Neural progenitor cell (in vitro differentiated cells): ENCODE measurements around the gene KDELR1. TPM values are rescaled to one million over a fixed set of nuclear protein-coding genes. Genes with fewer than 3 reads are reported as not detected.

Source experiments
- DNase-seq: peaks from one replicate; pipeline ENCODE4 v3.0.0-alpha.2; 2016; ENCODE audit warnings: low spot score
- H2AFZ ChIP-seq: fragments of 200-600 bp; sonication (generic); replicated peaks from 2 replicates; pipeline ENCODE4 v1.6.1; 2016; ENCODE audit warnings: antibody characterized with exemption
- H3F3A ChIP-seq: fragments of 200-600 bp; sonication (generic); 2 replicates; pipeline ENCODE4 v1.6.1; 2016; ENCODE audit warnings: antibody characterized with exemption, low read depth
- H3K27ac ChIP-seq: fragments of 200-600 bp; sonication (generic); 2 replicates; pipeline ENCODE4 v1.5.1; 2016; ENCODE audit warnings: mild to moderate bottlenecking
- H3K27me3 ChIP-seq: fragments of 200-600 bp; sonication (generic); 2 replicates; pipeline ENCODE4 v1.6.1; 2016; ENCODE audit warnings: mild to moderate bottlenecking, moderate library complexity
- H3K36me3 ChIP-seq: fragments of 200-600 bp; sonication (generic); 2 replicates; pipeline ENCODE4 v1.5.1; 2016
- H3K4me1 ChIP-seq: fragments of 200-600 bp; sonication (generic); 2 replicates; pipeline ENCODE4 v1.6.1; 2016; ENCODE audit warnings: mixed run types
- H3K4me2 ChIP-seq: fragments of 200-600 bp; sonication (generic); 2 replicates; pipeline ENCODE4 v1.6.1; 2016
- H3K4me3 ChIP-seq: fragments of 200-600 bp; sonication (generic); 2 replicates; pipeline ENCODE4 v1.5.1; 2016
- H3K79me2 ChIP-seq: fragments of 200-600 bp; sonication (generic); 2 replicates; pipeline ENCODE4 v1.6.1; 2016; ENCODE audit warnings: low read depth
- H3K9ac ChIP-seq: fragments of 200-600 bp; sonication (generic); 2 replicates; pipeline ENCODE4 v1.6.1; 2016
- H3K9me3 ChIP-seq: fragments of 200-600 bp; sonication (generic); 2 replicates; pipeline ENCODE4 v1.5.1; 2016; ENCODE audit warnings: low read depth
- H4K20me1 ChIP-seq: fragments of 200-600 bp; sonication (generic); 2 replicates; pipeline ENCODE4 v1.6.1; 2016; ENCODE audit warnings: low read depth
- H3K27ac Mint-ChIP-seq: 3 replicates; pipeline ENCODE4 v1.8.0; 2021; ENCODE audit warnings: mixed read lengths
- H3K27me3 Mint-ChIP-seq: 2 replicates; pipeline ENCODE4 v1.8.0; 2022; ENCODE audit warnings: low read depth, mild to moderate bottlenecking, inconsistent platforms, moderate library complexity, mixed read lengths; ENCODE audit not compliant: insufficient read depth
- H3K36me3 Mint-ChIP-seq: 3 replicates; pipeline ENCODE4 v1.8.0; 2021; ENCODE audit warnings: mixed read lengths
- H3K4me1 Mint-ChIP-seq: 3 replicates; pipeline ENCODE4 v1.8.0; 2021; ENCODE audit warnings: mixed read lengths
- H3K4me3 Mint-ChIP-seq: 3 replicates; pipeline ENCODE4 v1.8.0; 2021; ENCODE audit warnings: mild to moderate bottlenecking, moderate library complexity, mixed read lengths
- H3K9me3 Mint-ChIP-seq: 3 replicates; pipeline ENCODE4 v1.8.0; 2020; ENCODE audit warnings: mixed read lengths
- EZH2 ChIP-seq: fragments of 200-600 bp; sonication (generic); IDR thresholded peaks from 2 replicates; pipeline ENCODE4 v1.6.1; 2017; ENCODE audit warnings: antibody characterized with exemption, mild to moderate bottlenecking, moderate library complexity
- EZH2phosphoT487 ChIP-seq: fragments of 200-600 bp; sonication (generic); IDR thresholded peaks from 2 replicates; pipeline ENCODE4 v1.6.1; 2017; ENCODE audit warnings: antibody characterized with exemption
- total RNA-seq: library from RNA; depleted of rRNA; stranded (reverse); fragments of >200 nt; gene quantifications from 2 replicates; pipeline ENCODE4 v1.2.3, GENCODE V29; 2015; ENCODE audit warnings: low replicate concordance
- TF ChIP-seq, protein P1 (sequence below): fragments of 200-600 bp; sonication (generic); IDR thresholded peaks from 2 replicates; pipeline ENCODE4 v1.5.1; 2017; ENCODE audit warnings: antibody characterized with exemption, mild to moderate bottlenecking

Gene KDELR1
- total RNA-seq, 1 donor from 2014 or later = 106 TPM

DNA sequence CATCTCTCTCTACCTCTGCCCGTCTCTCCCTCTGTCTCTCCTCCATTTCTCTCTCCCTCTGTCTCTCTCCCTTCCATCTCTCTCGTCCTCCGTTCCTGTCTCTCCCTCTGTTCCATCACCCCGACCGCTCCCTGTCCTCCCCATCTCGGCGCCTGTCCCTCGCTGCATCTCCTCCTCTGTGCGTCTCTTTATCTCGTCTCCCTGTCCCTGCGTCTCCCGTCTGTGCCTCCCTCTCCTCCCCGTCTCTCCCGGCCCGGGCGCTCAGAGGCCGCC, 6.7 kb upstream of the KDELR1 start:
- peak overlapping the region; percentile 57 for H3K4me3 ChIP-seq
- no peaks in the 10 kb centered on the region for H3K79me2 ChIP-seq
- no peaks in the 10 kb centered on the region for H3K9me3 ChIP-seq
- peak overlapping the region; percentile 87 for H3K4me2 ChIP-seq
- H4K20me1 ChIP-seq = no peaks in the 10 kb centered on the region
- peaks cover 27% of the 10 kb centered on the region for H3F3A ChIP-seq
- H3K4me1 Mint-ChIP-seq = peaks cover 52% of the 10 kb centered on the region
- DNase-seq = no peak
- H3K27me3 ChIP-seq = peaks cover 59% of the 10 kb centered on the region
- peak overlapping the region; percentile 50 for H3K27ac Mint-ChIP-seq
- no peak overlapping the region for H2AFZ ChIP-seq
- no peak overlapping the region for H3K9ac ChIP-seq
- peaks cover 2% of the 10 kb centered on the region for H3K9me3 Mint-ChIP-seq
- peak overlapping the region; percentile 84 for H3K4me3 Mint-ChIP-seq
- no peaks in the 10 kb centered on the region for H3K36me3 ChIP-seq
- H3K4me1 ChIP-seq = peaks cover 29% of the 10 kb centered on the region
- H3K27me3 Mint-ChIP-seq = peaks cover 43% of the 10 kb centered on the region
- TF ChIP-seq, protein P1, sequence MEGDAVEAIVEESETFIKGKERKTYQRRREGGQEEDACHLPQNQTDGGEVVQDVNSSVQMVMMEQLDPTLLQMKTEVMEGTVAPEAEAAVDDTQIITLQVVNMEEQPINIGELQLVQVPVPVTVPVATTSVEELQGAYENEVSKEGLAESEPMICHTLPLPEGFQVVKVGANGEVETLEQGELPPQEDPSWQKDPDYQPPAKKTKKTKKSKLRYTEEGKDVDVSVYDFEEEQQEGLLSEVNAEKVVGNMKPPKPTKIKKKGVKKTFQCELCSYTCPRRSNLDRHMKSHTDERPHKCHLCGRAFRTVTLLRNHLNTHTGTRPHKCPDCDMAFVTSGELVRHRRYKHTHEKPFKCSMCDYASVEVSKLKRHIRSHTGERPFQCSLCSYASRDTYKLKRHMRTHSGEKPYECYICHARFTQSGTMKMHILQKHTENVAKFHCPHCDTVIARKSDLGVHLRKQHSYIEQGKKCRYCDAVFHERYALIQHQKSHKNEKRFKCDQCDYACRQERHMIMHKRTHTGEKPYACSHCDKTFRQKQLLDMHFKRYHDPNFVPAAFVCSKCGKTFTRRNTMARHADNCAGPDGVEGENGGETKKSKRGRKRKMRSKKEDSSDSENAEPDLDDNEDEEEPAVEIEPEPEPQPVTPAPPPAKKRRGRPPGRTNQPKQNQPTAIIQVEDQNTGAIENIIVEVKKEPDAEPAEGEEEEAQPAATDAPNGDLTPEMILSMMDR = no peak
- TF ChIP-seq EZH2phosphoT487 = peak; percentile 68
- TF ChIP-seq EZH2 = peak; percentile 77
- peaks cover 2% of the 10 kb centered on the region for H3K36me3 Mint-ChIP-seq
- no peak overlapping the region for H3K27ac ChIP-seq

DNA sequence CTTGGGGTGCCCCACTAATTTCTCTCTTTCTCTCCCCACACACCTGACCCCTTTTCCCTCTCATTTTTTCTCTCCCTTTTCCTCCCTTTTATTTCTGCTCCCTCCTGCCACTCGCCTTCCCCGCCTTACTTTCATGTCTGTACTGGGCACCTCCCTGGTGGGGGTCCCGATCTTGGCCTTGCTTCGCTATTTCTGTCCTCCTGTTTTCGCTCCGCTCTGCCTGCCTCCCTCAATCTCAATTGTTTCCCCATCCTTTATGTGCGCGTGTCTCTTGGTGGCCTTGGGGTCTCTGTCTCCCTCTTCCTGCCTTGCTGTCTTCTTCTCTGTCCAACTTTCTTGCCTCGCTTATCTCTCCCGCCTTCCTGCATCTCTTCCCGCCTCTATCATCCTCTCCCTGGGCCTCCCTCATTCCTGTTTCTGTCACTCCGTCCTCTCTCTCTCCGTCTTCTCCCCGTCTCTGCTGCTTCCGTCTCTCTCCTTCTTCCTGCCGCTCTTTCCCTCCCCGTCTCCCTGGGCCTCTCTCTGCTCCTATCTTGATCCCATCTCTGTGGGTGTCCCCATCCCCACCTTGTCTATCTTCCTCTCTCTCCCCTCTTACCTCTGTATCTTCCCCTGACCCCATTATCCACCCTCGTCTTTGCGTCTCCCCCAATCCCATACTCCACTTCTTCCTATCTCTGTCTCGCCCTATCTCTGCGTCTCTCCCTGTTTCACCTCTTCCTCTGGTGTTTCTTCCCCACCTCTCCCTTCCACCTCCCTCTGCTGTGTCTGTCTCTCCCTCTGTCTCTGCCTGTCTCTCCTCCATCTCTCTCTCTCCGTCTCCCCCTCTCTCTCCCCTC, 6.1 kb upstream of the KDELR1 start:
- Histone ChIP-seq H2AFZ (no peak overlapping the region), H3K27me3 (peaks cover 64% of the 10 kb centered on the region)
- no peak for TF ChIP-seq EZH2
- TF ChIP-seq, protein P1 = no peak
- TF ChIP-seq EZH2phosphoT487 = no peak

DNA sequence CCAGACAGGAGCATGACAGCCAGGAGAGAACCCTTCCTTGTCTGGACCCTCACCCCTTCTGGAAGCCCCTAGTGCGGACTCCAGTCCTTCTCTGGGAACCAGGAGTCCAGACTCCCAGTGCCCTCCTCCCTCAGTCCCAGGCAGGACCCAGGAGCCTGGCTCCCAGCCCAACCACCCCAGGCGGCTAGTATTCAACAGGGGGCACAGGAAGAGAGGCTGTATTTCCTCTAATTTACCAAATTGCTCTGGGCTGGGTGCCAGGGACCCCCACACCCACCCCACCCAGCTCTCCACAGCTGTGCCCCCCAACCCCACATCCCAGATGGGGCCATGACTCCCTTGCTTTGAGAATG, 5.4 kb upstream of the KDELR1 start:
- Histone ChIP-seq H3K9ac (no peak overlapping the region), H3K4me1 (peaks cover 29% of the 10 kb centered on the region)

More for the DNA sequence above, 6.1 kb upstream of the KDELR1 start:
- Histone ChIP-seq H3K79me2 (no peaks in the 10 kb centered on the region), H3K9ac (no peak overlapping the region), H3K36me3 (no peaks in the 10 kb centered on the region), H3K27ac (no peak overlapping the region), H3F3A (peaks cover 33% of the 10 kb centered on the region), H3K9me3 (no peaks in the 10 kb centered on the region), H3K4me1 (peaks cover 29% of the 10 kb centered on the region), H4K20me1 (no peaks in the 10 kb centered on the region), H3K4me3 (peak overlapping the region; percentile 57), H3K4me2 (peak overlapping the region; percentile 87)
- Mint-ChIP-seq H3K27ac (peak overlapping the region; percentile 47), H3K36me3 (peaks cover 2% of the 10 kb centered on the region), H3K27me3 (peaks cover 44% of the 10 kb centered on the region), H3K4me1 (peaks cover 58% of the 10 kb centered on the region), H3K9me3 (peaks cover 2% of the 10 kb centered on the region), H3K4me3 (peak overlapping the region; percentile 84)
- no peak for DNase-seq

More for the DNA sequence above, 5.4 kb upstream of the KDELR1 start:
- Histone ChIP-seq H3K4me3 (no peak overlapping the region), H4K20me1 (no peaks in the 10 kb centered on the region), H3K79me2 (no peaks in the 10 kb centered on the region), H3F3A (peaks cover 35% of the 10 kb centered on the region), H3K4me2 (no peak overlapping the region), H3K27me3 (peaks cover 69% of the 10 kb centered on the region), H3K9me3 (no peaks in the 10 kb centered on the region), H2AFZ (no peak overlapping the region), H3K27ac (no peak overlapping the region), H3K36me3 (no peaks in the 10 kb centered on the region)
- peaks cover 2% of the 10 kb centered on the region for H3K9me3 Mint-ChIP-seq
- DNase-seq = no peak
- peaks cover 2% of the 10 kb centered on the region for H3K36me3 Mint-ChIP-seq
- H3K27ac Mint-ChIP-seq = no peak overlapping the region
- peaks cover 60% of the 10 kb centered on the region for H3K4me1 Mint-ChIP-seq
- H3K27me3 Mint-ChIP-seq = peaks cover 45% of the 10 kb centered on the region
- H3K4me3 Mint-ChIP-seq = peak overlapping the region; percentile 52
- TF ChIP-seq, protein P1 = no peak
- no peak for TF ChIP-seq EZH2phosphoT487
- TF ChIP-seq EZH2 = no peak
